Right atrium auricular region (tissue), 2 donors: Measurements from ENCODE around the gene RHEX. TPM values are rescaled to one million over a fixed set of nuclear protein-coding genes. Genes with fewer than 3 reads are reported as not detected.
A peak's percentile ranks its signal among the peaks of the same experiment; 100 is the strongest.

ENCODE experiments used
- DNase-seq: peaks from one replicate; pipeline ENCODE4 v3.0.0-alpha.2; 2019; ENCODE audit warnings: low spot score
- H3K27ac ChIP-seq, 2 donors: fragments of 200-600 bp; sonication (generic); 1 replicate in 1 of 2; 2 replicates in 1 of 2; pipeline ENCODE4 v1.5.1; 2016 to 2019
- H3K27me3 ChIP-seq, 2 donors: fragments of 200-600 bp; sonication (generic); one replicate each; pipeline versions ENCODE4 v1.5.1 to v1.6.0; 2017 to 2019
- H3K36me3 ChIP-seq: fragments of 200-600 bp; sonication (generic); one replicate; pipeline ENCODE4 v1.5.1; 2016
- H3K4me1 ChIP-seq, 2 donors: fragments of 200-600 bp; sonication (generic); one replicate each; pipeline versions ENCODE4 v1.5.1 to v1.6.0; 2017 to 2019
- H3K4me3 ChIP-seq, 2 donors: fragments of 200-600 bp; sonication (generic); 1 replicate in 1 of 2; 2 replicates in 1 of 2; pipeline ENCODE4 v1.5.1; 2017 to 2019; ENCODE audit warnings: mild to moderate bottlenecking in 1 of 2, moderate library complexity in 1 of 2
- H3K9me3 ChIP-seq, 2 donors: fragments of 200-600 bp; sonication (generic); one replicate each; pipeline ENCODE4 v1.5.1; 2019
- total RNA-seq, 2 donors: library from RNA; depleted of rRNA; stranded (reverse); fragments of >200 nt; gene quantifications; one replicate each; pipeline ENCODE4 v1.1.0, GENCODE V29; 2016
- TF ChIP-seq, protein P1 (sequence below), 2 donors: fragments of 200-600 bp; sonication (generic); IDR thresholded peaks; one replicate each; pipeline ENCODE4 v1.5.1; 2019; ENCODE audit warnings: antibody characterized with exemption in 2 of 2

The RHEX gene
- total RNA-seq, 2 donors from 2014 or later, result not detected

DNA sequence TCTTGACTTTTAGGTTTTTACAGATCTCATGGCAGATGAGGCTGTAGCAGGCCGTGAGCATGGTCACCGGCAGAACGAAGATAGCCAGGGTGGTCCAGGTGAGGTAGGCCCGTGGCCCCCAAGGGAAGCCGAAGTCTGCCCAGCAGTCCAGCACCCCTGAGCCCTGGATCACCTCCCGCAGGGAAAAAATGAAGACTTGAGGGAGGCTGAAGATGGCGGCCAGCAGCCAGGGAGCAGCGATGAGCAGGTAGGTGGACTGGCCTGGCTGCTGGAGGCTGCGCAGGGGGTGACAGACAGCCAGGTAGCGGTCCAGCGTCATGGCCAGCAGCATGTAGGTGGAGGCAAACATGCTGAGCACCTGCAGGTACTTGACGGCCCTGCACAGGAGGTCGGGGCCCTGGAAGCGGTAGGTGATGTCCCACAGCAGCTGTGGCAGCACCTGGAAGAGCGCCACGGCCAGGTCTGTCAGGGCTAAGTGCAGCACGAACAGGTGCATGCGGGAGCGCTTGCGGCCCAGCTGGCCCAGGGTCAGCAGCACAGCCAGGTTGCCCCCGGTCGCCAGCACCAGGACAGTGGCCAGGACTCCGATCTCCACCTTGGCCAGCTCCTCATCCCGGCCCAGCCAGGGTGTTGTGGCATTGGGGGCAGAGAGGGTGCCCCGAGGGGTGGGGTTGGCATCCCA, 63.4 kb downstream of the RHEX start:
- H3K4me1 ChIP-seq, result peaks cover 0 to 13% of the 10 kb centered on the region in 2 donors
- H3K4me3 ChIP-seq, result no peak overlapping the region
- H3K27me3 ChIP-seq, result no peaks in the 10 kb centered on the region
- peaks cover 0 to 9% of the 10 kb centered on the region in 2 donors for H3K9me3 ChIP-seq
- H3K36me3 ChIP-seq, result no peaks in the 10 kb centered on the region
- DNase-seq, result peak; percentile 54
- no peak overlapping the region for H3K27ac ChIP-seq
- TF ChIP-seq, protein P1, sequence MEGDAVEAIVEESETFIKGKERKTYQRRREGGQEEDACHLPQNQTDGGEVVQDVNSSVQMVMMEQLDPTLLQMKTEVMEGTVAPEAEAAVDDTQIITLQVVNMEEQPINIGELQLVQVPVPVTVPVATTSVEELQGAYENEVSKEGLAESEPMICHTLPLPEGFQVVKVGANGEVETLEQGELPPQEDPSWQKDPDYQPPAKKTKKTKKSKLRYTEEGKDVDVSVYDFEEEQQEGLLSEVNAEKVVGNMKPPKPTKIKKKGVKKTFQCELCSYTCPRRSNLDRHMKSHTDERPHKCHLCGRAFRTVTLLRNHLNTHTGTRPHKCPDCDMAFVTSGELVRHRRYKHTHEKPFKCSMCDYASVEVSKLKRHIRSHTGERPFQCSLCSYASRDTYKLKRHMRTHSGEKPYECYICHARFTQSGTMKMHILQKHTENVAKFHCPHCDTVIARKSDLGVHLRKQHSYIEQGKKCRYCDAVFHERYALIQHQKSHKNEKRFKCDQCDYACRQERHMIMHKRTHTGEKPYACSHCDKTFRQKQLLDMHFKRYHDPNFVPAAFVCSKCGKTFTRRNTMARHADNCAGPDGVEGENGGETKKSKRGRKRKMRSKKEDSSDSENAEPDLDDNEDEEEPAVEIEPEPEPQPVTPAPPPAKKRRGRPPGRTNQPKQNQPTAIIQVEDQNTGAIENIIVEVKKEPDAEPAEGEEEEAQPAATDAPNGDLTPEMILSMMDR (IDR thresholded peaks at IDR 0.05), result no peak

DNA sequence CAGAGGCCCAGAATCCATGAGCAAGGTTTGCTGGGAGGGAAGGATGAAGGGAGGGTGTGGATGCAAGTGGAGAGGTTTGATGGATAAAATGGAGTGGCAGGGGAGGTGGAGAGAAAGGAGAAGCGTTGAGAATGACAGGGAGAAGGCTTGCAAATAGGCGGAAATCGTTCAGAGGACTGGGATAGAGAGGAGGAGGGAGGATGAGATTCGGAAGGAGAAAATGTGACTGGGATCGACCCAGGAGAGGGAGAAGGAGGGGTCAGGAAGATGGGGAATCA, 63.8 kb downstream of the RHEX start:
- Histone ChIP-seq H3K27ac (no peak overlapping the region), H3K9me3 (peaks cover 0 to 13% of the 10 kb centered on the region in 2 donors), H3K4me3 (peak overlapping the region; percentile 28 to 48), H3K36me3 (no peaks in the 10 kb centered on the region), H3K27me3 (no peaks in the 10 kb centered on the region), H3K4me1 (peaks cover 0 to 13% of the 10 kb centered on the region in 2 donors)
- TF ChIP-seq, protein P1 (IDR thresholded peaks at IDR 0.05), result no peak
- peak; percentile 40 for DNase-seq

DNA sequence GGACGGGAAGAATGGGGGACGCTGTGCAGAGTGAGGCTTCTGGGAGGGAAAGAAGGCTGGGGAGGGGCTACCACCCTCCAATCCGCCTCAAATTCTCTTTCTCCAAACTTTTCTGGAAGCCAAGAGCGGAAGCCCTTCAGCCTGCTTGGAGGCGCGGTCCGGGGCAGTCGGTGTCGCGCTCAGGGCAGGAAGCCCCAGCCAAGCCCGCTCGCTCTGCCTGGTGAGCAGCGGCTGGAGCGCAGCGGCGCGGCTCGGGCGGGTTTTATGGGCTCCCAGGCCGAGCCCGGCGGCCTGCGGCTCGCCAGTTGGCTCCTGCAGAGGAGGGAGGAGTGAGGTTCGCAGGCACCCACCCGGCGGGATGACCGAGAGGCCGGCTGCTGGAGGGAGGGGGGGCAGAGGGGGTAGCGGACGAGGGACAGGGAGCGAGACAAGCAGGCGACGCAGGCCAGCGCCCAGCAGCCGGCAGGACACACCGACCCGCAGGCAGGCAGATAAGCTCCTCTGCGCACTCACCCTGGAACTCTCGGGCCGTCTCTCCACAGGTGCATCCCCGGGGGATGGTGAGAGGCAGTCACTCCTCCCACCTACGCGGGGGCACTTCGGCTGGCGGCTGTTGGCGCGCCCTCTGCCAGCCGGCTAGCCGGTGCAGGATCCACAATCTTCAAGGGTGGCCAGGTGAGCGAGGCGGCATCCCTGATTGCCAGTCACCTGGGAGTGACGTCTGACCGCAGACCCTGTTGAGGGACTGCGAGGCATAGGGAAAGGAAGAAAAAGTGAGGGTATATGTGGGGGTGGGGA, 64.4 kb downstream of the RHEX start, which contains the start of gene AVPR1B:
Gene AVPR1B (minus strand): TSS at position 238 of the 798 bp plus-strand sequence. CDS start 498 bp downstream, outside the sequence.
- peak within 1 kb of the TSS; percentile 28 to 48 for H3K4me3 ChIP-seq
- H3K27me3 ChIP-seq, result no peaks in the 10 kb centered on the region
- no peaks in the 10 kb centered on the region for H3K36me3 ChIP-seq
- TF ChIP-seq, protein P1 (IDR thresholded peaks at IDR 0.05), result no peak
- DNase-seq, result peak; percentile 59
- peak within 1 kb of the TSS in 1 of 2 donors; percentile 1 for H3K27ac ChIP-seq
- H3K9me3 ChIP-seq, result peaks cover 0 to 17% of the 10 kb centered on the region in 2 donors
- peaks cover 0 to 13% of the 10 kb centered on the region in 2 donors for H3K4me1 ChIP-seq

- peaks cover 0 to 17% of the 10 kb centered on the region in 2 donors for H3K9me3 ChIP-seq
- H3K27me3 ChIP-seq, result no peaks in the 10 kb centered on the region
- DNase-seq, result no peak
- TF ChIP-seq, protein P1 (IDR thresholded peaks at IDR 0.05), result no peak
- no peak overlapping the region for H3K4me3 ChIP-seq
- H3K4me1 ChIP-seq, result peaks cover 0 to 13% of the 10 kb centered on the region in 2 donors
- H3K36me3 ChIP-seq, result no peaks in the 10 kb centered on the region
- no peak overlapping the region for H3K27ac ChIP-seq
Measured at GRCh38 chr1:206120406-206120805, 67.4 kb downstream of the RHEX start.

- no peak overlapping the region for H3K27ac ChIP-seq
- H3K27me3 ChIP-seq, result no peaks in the 10 kb centered on the region
- DNase-seq, result no peak
- no peaks in the 10 kb centered on the region for H3K36me3 ChIP-seq
- H3K4me1 ChIP-seq, result peaks cover 0 to 13% of the 10 kb centered on the region in 2 donors
- TF ChIP-seq, protein P1 (IDR thresholded peaks at IDR 0.05), result no peak
- H3K9me3 ChIP-seq, result peaks cover 0 to 17% of the 10 kb centered on the region in 2 donors
- no peak overlapping the region for H3K4me3 ChIP-seq
Measured at GRCh38 chr1:206121269-206121668, 68.3 kb downstream of the RHEX start.
